ENCODE results near the gene GIMAP7. TPM values are rescaled to one million over a fixed set of nuclear protein-coding genes. Genes with fewer than 3 reads are reported as not detected.

GIMAP7 gene
- total RNA-seq, 1 experiment from 2014 or later, result not detected

GRCh38 chr7:150567169-150567568 is 52.5 kb downstream of the GIMAP7 start, which contains the start of gene GIMAP4:
TSS of gene GIMAP4 (plus strand) at chr7:150567390. CDS start at chr7:150569902, 2,512 bp downstream.
- Histone ChIP-seq H3K4me1 (no peaks in the 10 kb centered on the region), H3K9me3 (no peaks in the 10 kb centered on the region), H3K36me3 (ENCODE audit: control insufficient read depth, insufficient read depth, low read length) (no peaks in the 10 kb centered on the region), H3K4me3 (ENCODE audit: low read depth, low read length) (no peak within 1 kb of the TSS), H3K27me3 (replicated peaks; ENCODE audit: control insufficient read depth, insufficient read depth, low read length) (no peaks in the 10 kb centered on the region; the same call in 1 of the 2 replicates)
- no peak for DNase-seq
- CTCF ChIA-PET, result no interaction called here
- Mint-ChIP-seq H3K27ac (ENCODE audit: unreplicated experiment) (no peak within 1 kb of the TSS), H3K4me3 (ENCODE audit: unreplicated experiment) (no peak within 1 kb of the TSS), H3K4me1 (ENCODE audit: low read depth, unreplicated experiment) (no peaks in the 10 kb centered on the region), H3K9me3 (ENCODE audit: unreplicated experiment) (peaks cover under 1% of the 10 kb centered on the region), H3K27me3 (ENCODE audit: insufficient read depth, unreplicated experiment) (peaks cover 9% of the 10 kb centered on the region), H3K36me3 (ENCODE audit: insufficient read depth, unreplicated experiment) (no peaks in the 10 kb centered on the region)
- POLR2A ChIA-PET, result no interaction called here
- TF ChIP-seq CTCF (IDR thresholded peaks at IDR 0.05; ENCODE audit: insufficient read depth in 1 of 2, low read depth in 1 of 2, low read length in 1 of 2, severe bottlenecking in 1 of 2, unreplicated experiment in 1 of 2), result no peak
- intact Hi-C loops (cut with micrococcal nuclease; ENCODE audit: unreplicated experiment), result no loop called here
- no TSS peak for BruUV-seq (replicated peaks)

GRCh38 chr7:150567871-150568301 is 53.2 kb downstream of the GIMAP7 start:
- intact Hi-C loops (cut with micrococcal nuclease; ENCODE audit: unreplicated experiment), result no loop called here
- no peaks in the 10 kb centered on the region for H3K36me3 ChIP-seq (ENCODE audit: control insufficient read depth, insufficient read depth, low read length)
- BruUV-seq (replicated peaks), result no TSS peak
- CTCF ChIA-PET, result no interaction called here
- no peak for DNase-seq
- Mint-ChIP-seq H3K36me3 (ENCODE audit: insufficient read depth, unreplicated experiment) (no peaks in the 10 kb centered on the region), H3K9me3 (ENCODE audit: unreplicated experiment) (no peaks in the 10 kb centered on the region), H3K27me3 (ENCODE audit: insufficient read depth, unreplicated experiment) (peaks cover 9% of the 10 kb centered on the region), H3K4me1 (ENCODE audit: low read depth, unreplicated experiment) (no peaks in the 10 kb centered on the region), H3K4me3 (ENCODE audit: unreplicated experiment) (no peak overlapping the region), H3K27ac (ENCODE audit: unreplicated experiment) (no peak overlapping the region)
- no peaks in the 10 kb centered on the region for H3K9me3 ChIP-seq
- POLR2A ChIA-PET, result no interaction called here
- H3K4me3 ChIP-seq (ENCODE audit: low read depth, low read length), result no peak overlapping the region
- no peak for TF ChIP-seq CTCF (IDR thresholded peaks at IDR 0.05; ENCODE audit: insufficient read depth in 1 of 2, low read depth in 1 of 2, low read length in 1 of 2, severe bottlenecking in 1 of 2, unreplicated experiment in 1 of 2)
- no peaks in the 10 kb centered on the region; the same call in 1 of the 2 replicates for H3K27me3 ChIP-seq (replicated peaks; ENCODE audit: control insufficient read depth, insufficient read depth, low read length)
- no peaks in the 10 kb centered on the region for H3K4me1 ChIP-seq

- Histone ChIP-seq H3K27me3 (replicated peaks; ENCODE audit: control insufficient read depth, insufficient read depth, low read length) (no peaks in the 10 kb centered on the region; the same call in 1 of the 2 replicates), H3K36me3 (ENCODE audit: control insufficient read depth, insufficient read depth, low read length) (no peaks in the 10 kb centered on the region), H3K4me3 (ENCODE audit: low read depth, low read length) (no peak overlapping the region), H3K4me1 (no peaks in the 10 kb centered on the region), H3K9me3 (no peaks in the 10 kb centered on the region)
- BruUV-seq (replicated peaks), result no TSS peak
- Mint-ChIP-seq H3K36me3 (ENCODE audit: insufficient read depth, unreplicated experiment) (no peaks in the 10 kb centered on the region), H3K9me3 (ENCODE audit: unreplicated experiment) (no peaks in the 10 kb centered on the region), H3K27me3 (ENCODE audit: insufficient read depth, unreplicated experiment) (peaks cover 9% of the 10 kb centered on the region), H3K4me3 (ENCODE audit: unreplicated experiment) (no peak overlapping the region), H3K27ac (ENCODE audit: unreplicated experiment) (no peak overlapping the region), H3K4me1 (ENCODE audit: low read depth, unreplicated experiment) (no peaks in the 10 kb centered on the region)
- intact Hi-C loops (cut with micrococcal nuclease; ENCODE audit: unreplicated experiment), result no loop called here
- POLR2A ChIA-PET, result no interaction called here
- CTCF ChIA-PET, result no interaction called here
- TF ChIP-seq CTCF (IDR thresholded peaks at IDR 0.05; ENCODE audit: insufficient read depth in 1 of 2, low read depth in 1 of 2, low read length in 1 of 2, severe bottlenecking in 1 of 2, unreplicated experiment in 1 of 2), result no peak
- DNase-seq, result no peak
These were observed 54.0 kb downstream of the GIMAP7 start for GRCh38 chr7:150568714-150569113.

Data from Caco-2 (cell line).